Neural crest cell (in vitro differentiated cells): Measurements from ENCODE around the gene ADGRG2. TPM values are rescaled to one million over a fixed set of nuclear protein-coding genes. Genes with fewer than 3 reads are reported as not detected.
"Not testable (repeated sequence)": the region's sequence is repeated elsewhere in the genome, so short reads cannot be mapped to it uniquely, and the experiment has no call there.

Source experiments
- DNase-seq: peaks from one replicate; pipeline ENCODE4 v3.0.0; 2021; ENCODE audit warnings: low read depth, mixed read lengths, low spot score
- H3K27ac Mint-ChIP-seq: one replicate; pipeline ENCODE4 v1.8.0; 2021; ENCODE audit warnings: mild to moderate bottlenecking, mixed read lengths; ENCODE audit not compliant: unreplicated experiment
- H3K27me3 Mint-ChIP-seq: 2 replicates; pipeline ENCODE4 v1.8.0; 2021; ENCODE audit warnings: low read depth, mild to moderate bottlenecking, mixed read lengths
- H3K36me3 Mint-ChIP-seq: 2 replicates; pipeline ENCODE4 v1.8.0; 2021; ENCODE audit warnings: low read depth, mild to moderate bottlenecking, mixed read lengths
- H3K4me1 Mint-ChIP-seq: 2 replicates; pipeline ENCODE4 v1.8.0; 2021; ENCODE audit warnings: mixed read lengths
- H3K4me3 Mint-ChIP-seq: one replicate; pipeline ENCODE4 v1.8.0; 2021; ENCODE audit warnings: mild to moderate bottlenecking, mixed read lengths
- H3K9me3 Mint-ChIP-seq: 2 replicates; pipeline ENCODE4 v1.8.0; 2021; ENCODE audit warnings: mixed read lengths
- CTCF ChIP-seq: fragments of 200-600 bp; sonication (generic); conservative IDR thresholded peaks from 2 replicates; pipeline ENCODE4 v1.5.0; 2021; ENCODE audit warnings: antibody characterized with exemption, mild to moderate bottlenecking
- total RNA-seq: library from RNA; stranded (reverse); gene quantifications from 2 replicates; pipeline ENCODE4 v1.2.1, GENCODE V29; 2021

ADGRG2 gene
- total RNA-seq, 1 donor from 2014 or later: 0.21 TPM

- no peak overlapping the region for H3K27ac Mint-ChIP-seq
- no peak for TF ChIP-seq CTCF
- no peaks in the 10 kb centered on the region for H3K36me3 Mint-ChIP-seq
- no peak overlapping the region for H3K4me3 Mint-ChIP-seq
- H3K9me3 Mint-ChIP-seq: peaks cover 2% of the 10 kb centered on the region
- DNase-seq: no peak
- no peaks in the 10 kb centered on the region for H3K27me3 Mint-ChIP-seq
- no peaks in the 10 kb centered on the region for H3K4me1 Mint-ChIP-seq
Measured at GRCh38 chrX:19024366-19024765, 97.9 kb downstream of the ADGRG2 start.

GRCh38 chrX:19019996-19020395, 102.3 kb downstream of the ADGRG2 start:
- no peak for DNase-seq
- no peak for TF ChIP-seq CTCF
- Mint-ChIP-seq H3K36me3 (no peaks in the 10 kb centered on the region), H3K27me3 (no peaks in the 10 kb centered on the region), H3K9me3 (peaks cover 2% of the 10 kb centered on the region), H3K4me3 (no peak overlapping the region), H3K4me1 (no peaks in the 10 kb centered on the region), H3K27ac (no peak overlapping the region)

- Mint-ChIP-seq H3K9me3 (peaks cover 2% of the 10 kb centered on the region), H3K36me3 (no peaks in the 10 kb centered on the region), H3K4me3 (no peak overlapping the region), H3K27me3 (no peaks in the 10 kb centered on the region), H3K27ac (no peak overlapping the region), H3K4me1 (no peaks in the 10 kb centered on the region)
- peak; percentile 2 for DNase-seq
- TF ChIP-seq CTCF: peak; percentile 62
Measured at GRCh38 chrX:19017271-19017670, 105.0 kb downstream of the ADGRG2 start.

- not testable (repeated sequence) for H3K27me3 Mint-ChIP-seq, DNase-seq, H3K36me3 Mint-ChIP-seq, H3K4me1 Mint-ChIP-seq, H3K4me3 Mint-ChIP-seq, H3K9me3 Mint-ChIP-seq, H3K27ac Mint-ChIP-seq
Measured at GRCh38 chrX:19016614-19017013, 105.7 kb downstream of the ADGRG2 start.

- no peaks in the 10 kb centered on the region for H3K27me3 Mint-ChIP-seq
- TF ChIP-seq CTCF: no peak
- no peak for DNase-seq
- no peak overlapping the region for H3K27ac Mint-ChIP-seq
- H3K36me3 Mint-ChIP-seq: no peaks in the 10 kb centered on the region
- peaks cover 2% of the 10 kb centered on the region for H3K9me3 Mint-ChIP-seq
- H3K4me1 Mint-ChIP-seq: no peaks in the 10 kb centered on the region
- no peak overlapping the region for H3K4me3 Mint-ChIP-seq
Measured at GRCh38 chrX:19007868-19008267, 114.4 kb downstream of the ADGRG2 start.

- no peak for TF ChIP-seq CTCF
- Mint-ChIP-seq H3K9me3 (peaks cover 2% of the 10 kb centered on the region), H3K4me1 (no peaks in the 10 kb centered on the region)
Measured at GRCh38 chrX:19007011-19007410, 115.3 kb downstream of the ADGRG2 start.

More at GRCh38 chrX:19007011-19007410, 115.3 kb downstream of the ADGRG2 start:
- Mint-ChIP-seq H3K27me3 (no peaks in the 10 kb centered on the region), H3K36me3 (no peaks in the 10 kb centered on the region), H3K27ac (no peak overlapping the region), H3K4me3 (no peak overlapping the region)
- no peak for DNase-seq
